HK-2 (cell line): ENCODE results near the gene SNRPA1.
"Not testable (repeated sequence)": the region's sequence is repeated elsewhere in the genome, so short reads cannot be mapped to it uniquely, and the experiment has no call there.

Experiments
- DNase-seq: peaks from one replicate; pipeline ENCODE4 v3.0.0-alpha.2; 2018; ENCODE audit not compliant: unreplicated experiment

SNRPA1 gene

DNA sequence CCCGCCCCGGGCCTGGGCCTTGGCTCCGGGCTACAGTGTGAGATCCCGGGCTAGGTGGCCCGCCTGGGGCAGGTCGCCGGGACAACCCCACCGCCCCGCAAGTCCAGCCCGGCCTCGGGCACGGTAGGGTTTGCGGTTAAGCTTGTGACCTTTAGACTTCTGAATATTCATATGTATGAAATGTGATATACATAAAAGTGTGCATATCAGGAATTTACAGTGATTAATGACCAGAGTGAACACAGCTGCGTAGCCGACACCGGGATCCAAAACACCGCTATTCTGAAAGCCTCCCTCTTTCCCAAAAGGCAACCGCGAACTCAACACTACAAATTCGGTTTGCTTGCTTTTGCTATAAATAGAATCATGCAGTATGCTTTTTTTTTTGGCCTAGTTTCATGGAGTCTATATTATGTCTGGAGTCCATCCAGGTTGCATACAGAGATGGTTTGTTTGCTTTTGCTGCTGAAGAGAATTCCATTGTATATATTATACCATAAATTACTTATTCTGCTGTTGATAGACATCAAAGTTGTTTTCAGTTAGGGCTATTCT lies 636 bp upstream of the SNRPA1 start:
- no peak for DNase-seq

DNA sequence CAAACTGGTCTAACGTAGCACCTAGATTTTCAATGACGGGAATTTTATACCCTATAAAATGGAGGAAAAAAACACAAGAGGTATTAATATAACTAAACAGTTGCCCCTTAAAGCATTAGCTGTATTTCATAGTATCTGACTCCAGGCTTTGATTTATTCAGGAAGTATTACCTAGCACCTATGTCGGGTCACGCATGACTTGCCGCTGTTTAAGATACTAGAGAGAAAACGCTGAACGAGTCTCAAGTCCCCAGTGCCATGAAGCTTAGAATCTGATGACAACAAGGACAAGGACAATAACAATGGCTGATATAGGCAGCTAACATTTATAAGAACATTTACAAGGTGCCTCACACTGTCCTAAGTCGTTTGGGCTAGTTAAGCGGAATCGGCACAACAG lies 1.9 kb downstream of the SNRPA1 start:
- DNase-seq, result no peak

- DNase-seq, result no peak
Observed at GRCh38 chr15:101288905-101289513, 6.0 kb downstream of the SNRPA1 start.

DNA sequence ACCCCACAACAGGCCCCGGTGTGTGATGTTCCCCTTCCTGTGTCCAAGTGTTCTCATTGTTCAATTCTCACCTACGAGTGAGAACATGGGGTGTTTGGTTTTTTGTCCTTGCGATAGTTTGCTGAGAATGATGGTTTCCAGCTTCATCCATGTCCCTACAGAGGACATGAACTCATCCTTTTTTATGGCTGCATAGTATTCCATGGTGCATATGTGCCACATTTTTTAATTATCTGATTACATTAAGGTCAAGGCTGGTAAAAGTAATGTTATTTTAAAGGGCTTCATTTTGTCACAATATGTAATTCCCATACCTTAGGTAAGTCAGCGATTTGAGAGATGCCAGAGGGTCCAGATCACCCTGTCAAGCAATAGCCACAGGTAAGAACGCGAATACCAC lies 7.7 kb downstream of the SNRPA1 start:
- DNase-seq, result not testable (repeated sequence)

DNA sequence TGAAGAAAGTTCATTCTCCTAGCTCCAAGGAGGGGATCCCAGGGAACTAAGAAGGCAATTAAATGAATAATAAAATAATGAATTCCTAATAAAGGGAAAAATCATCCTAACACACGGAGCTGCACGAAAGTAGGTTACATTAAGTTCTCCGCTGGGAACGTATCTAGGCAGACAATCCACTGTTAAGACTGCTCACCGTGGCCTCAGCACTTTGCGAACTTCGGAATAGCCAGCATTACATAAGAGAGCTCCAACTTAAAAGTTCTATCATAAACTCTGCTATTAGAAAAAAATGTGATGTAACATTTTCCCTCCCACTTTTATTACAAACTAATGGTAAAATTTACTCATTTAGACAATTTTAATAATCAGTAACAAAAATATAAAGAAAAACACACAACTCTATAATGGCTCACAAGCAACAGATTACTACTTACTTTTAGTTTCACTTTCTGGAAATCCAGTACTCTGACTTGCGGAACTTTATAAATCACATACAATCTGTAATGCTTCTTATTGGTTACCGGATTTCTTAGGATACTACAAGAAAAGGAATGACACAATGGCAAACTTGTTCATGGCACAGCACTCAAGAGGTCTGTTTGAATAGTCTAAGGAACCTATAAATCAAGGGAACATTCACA lies 8.5 kb downstream of the SNRPA1 start:
- no peak for DNase-seq

DNA sequence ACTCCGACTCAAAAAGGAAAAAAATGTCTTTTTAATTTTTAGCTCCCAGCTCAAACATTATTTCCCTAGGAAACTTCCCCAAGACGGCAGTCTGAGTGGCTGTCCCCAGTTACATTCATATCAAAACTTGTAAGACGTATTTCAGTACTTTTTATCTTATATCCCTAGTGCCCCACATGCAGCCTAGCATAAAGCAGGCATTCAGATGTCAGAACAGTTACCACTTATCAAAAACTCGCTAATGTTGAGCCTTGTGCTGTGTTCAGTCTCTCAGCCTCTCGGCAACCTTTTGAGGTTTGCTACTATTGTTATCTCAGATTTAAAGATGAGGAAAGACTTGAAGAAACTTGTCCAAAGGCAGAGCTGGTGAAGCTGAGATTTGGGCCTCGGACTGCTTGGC lies 11.1 kb downstream of the SNRPA1 start:
- no peak for DNase-seq

DNA sequence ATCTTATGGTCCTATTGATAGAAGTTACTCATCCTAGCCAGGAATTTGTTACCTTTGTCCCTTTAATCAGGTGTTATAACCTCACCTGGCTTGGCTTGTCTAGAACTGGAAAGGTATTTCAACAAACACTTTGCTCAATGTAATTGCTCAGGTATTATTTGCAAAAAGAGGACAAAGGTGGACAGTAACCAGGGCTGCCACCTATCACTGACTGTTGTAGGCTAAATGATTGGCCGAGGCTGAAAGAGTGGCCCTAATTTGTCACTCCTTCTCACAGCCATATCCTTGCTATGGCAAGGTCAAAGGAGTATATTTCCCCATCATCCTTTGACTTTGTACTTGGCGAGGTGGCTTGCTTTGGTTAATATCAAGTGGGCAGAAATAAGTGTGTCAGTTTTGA lies 15.0 kb downstream of the SNRPA1 start:
- no peak for DNase-seq

- no peak for DNase-seq
Observed at GRCh38 chr15:101277943-101278564, 17.0 kb downstream of the SNRPA1 start.

DNA sequence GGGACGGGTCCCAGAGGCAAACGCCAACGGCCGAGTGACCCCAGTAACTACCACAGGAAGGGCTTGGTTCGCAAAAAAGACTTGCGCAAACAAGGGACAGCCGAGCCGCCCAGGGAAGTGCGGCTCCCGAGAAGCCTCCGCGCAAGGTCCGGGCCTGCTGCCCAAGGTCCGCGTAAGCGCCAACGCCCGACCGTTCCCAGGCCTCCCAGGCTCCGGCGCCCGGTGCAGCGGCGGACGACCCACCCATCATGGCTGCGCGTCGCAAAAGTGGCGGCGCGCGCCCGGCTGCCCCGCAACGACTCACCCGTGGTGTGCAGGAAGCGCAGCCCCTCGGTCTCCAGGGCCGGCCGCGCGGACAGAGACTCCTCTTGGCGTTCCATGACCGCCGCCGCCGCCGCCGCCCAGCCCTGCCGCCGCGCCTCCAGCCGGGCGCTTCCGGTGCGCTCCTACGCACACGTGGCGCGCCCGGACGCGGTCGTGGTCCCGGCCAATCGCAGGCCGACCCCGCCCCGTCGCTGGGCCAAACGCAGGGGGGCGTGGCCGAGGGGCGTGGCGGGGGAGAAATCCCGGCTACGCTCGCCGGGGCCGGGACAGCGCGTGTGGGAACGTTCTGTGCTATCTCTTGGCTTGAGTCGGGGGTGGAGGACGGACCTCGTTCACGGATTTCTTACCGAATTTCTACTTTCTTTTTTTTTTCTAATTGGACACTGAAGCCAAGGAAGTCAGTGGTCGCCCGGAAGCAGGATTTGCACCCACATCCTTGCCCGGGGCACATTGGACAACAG lies 17.8 kb downstream of the SNRPA1 start, which contains the start of gene SELENOS:
Gene SELENOS (minus strand): TSS at position 448 of the 785 bp plus-strand sequence. CDS start 68 bp downstream, at position 380.
- DNase-seq, result peak; percentile 74

GRCh38 chr15:101276501-101277037 lies 18.5 kb downstream of the SNRPA1 start:
- DNase-seq, result no peak

DNA sequence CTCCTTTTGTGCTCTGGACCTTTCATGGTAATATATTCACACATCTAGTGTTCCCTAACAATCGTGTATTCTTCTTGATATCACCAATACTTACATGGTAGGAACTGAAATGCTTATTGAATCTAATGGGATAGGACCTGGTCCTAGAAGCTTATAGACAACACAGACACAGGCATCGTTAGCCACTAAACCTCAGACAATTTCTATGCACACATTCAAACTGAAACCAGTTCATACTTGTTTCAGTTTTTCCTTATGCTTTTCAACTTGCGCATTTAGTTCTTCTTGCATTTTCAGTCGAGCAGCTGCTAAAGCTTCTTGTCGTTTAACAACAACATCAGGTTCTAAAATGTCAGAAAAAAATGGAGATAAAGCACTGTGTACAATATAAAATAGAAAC lies 20.0 kb downstream of the SNRPA1 start:
- DNase-seq, result no peak

- no peak for DNase-seq
Observed at GRCh38 chr15:101273534-101273933, 21.5 kb downstream of the SNRPA1 start.

DNA sequence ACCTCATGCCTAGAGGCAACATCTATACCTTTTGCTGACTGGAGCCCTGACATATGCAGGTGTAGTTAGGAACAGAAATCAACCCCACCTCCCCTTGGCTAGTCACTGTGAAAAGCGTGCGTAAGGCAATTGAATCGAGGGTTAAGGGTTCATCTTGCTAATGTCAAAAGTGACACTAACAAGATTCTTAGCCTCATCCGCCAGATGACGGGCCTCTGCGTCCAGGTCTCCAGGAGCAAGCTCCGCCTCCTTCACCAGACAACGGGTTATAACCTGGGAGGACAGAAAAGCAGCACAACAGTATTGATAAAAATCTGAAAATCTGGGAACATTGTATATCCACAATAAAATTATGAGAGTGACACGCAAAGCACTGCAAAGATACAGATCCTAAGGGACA lies 22.5 kb downstream of the SNRPA1 start:
- no peak for DNase-seq

GRCh38 chr15:101269479-101270223 lies 25.4 kb downstream of the SNRPA1 start:
- DNase-seq, result no peak

DNA sequence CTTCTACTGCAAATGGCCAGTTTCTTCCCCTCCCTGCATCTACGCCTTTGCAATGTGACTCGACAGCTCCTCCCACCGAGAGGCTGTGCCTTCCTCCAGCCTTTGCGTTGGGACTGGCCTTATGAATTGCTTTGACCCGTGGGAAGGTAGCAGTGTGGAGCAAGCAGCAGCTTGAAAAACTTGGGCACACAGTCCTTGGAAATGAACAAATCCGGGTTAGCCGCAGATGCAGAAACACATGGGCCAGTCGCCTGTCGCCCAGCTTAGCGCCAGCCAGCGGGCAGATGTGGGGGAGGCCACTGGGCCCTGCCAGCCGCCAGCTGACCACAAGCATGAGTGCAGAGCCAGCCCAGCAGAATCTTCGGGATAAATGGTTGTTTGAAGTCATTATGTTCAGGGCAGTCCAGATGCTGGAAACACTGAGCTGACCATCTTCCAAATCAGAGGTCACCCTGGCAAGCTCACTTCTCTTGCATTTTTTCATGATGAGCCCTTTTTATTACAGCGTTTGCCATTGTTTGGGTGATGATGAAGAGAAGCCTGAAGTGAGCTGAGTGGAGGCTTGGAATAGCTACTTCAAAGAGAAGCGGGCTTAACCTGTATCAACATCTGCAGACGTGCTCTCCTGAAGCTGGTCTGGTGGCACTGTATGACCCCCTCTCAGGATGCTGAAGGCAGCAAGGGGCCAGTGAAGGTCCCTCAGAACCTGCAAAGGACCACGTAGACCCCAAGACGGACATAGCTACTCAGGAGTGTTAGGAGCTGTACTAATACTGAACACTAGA lies 27.5 kb downstream of the SNRPA1 start:
- no peak for DNase-seq

GRCh38 chr15:101266787-101267186 lies 28.3 kb downstream of the SNRPA1 start:
- no peak for DNase-seq

GRCh38 chr15:101266034-101266433 lies 29.0 kb downstream of the SNRPA1 start:
- no peak for DNase-seq

- DNase-seq, result no peak
Observed at GRCh38 chr15:101264911-101265641, 30.0 kb downstream of the SNRPA1 start.

DNA sequence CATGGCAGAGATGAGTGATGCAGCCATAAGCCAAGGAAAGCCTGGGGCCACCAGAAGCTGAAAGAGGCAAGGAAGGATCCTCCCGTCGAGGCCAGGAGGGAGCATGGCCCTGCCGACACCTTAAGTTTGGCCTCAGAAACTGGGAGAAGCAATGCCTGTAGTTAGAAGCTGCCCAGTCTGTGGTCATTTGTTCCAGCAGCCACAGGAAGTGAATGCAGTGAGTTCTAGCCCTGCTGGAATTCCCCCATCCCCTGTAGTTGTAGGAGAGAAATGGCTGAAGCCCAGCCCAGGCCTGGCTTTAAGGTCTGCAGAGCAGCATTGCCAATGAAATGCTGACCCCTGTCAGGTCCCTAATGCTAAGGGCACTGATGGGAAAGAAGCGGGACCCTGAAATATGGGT lies 31.0 kb downstream of the SNRPA1 start:
- no peak for DNase-seq

DNA sequence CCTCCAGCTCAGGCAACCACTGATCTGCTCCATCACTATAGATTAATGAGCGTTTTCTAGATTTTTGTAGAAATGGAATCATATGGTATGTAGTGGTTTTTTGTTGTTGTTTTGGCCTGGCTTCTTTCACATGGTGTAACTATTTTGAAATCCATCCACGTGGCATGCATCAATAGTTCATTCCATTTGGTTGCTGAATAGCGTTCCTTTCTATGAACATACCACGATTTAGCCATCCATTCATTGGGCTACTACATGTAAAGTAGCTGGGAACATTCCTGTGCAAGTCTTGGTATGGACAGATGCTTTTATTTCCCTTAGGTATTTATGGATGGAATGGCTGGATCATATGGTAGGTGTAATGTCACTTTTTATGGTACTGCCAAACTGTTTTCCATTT lies 32.5 kb downstream of the SNRPA1 start:
- DNase-seq, result no peak
